ENCODE measurements around the gene NLRP9. TPM values are rescaled to one million over a fixed set of nuclear protein-coding genes. Genes with fewer than 3 reads are reported as not detected.

The NLRP9 gene
- total RNA-seq, 1 experiment from 2014 or later, result not detected

Other genes with a start within 250 kb of the NLRP9 start
- 0.23 and 0.29 TPM in 2 replicates for gene SSC5D, start 250.0 kb downstream of the NLRP9 start, total RNA-seq (2014; rRNA removed; shearing (Covaris generic))
- gene SBK2, start 201.3 kb downstream of the NLRP9 start, total RNA-seq (2014; rRNA removed; shearing (Covaris generic)), result not detected in 2 replicates
- gene SBK3, start 192.9 kb downstream of the NLRP9 start, total RNA-seq (2014; rRNA removed; shearing (Covaris generic)), result not detected in 2 replicates
- 2.5 and 4.6 TPM in 2 replicates for gene ZNF579, start 157.6 kb downstream of the NLRP9 start, total RNA-seq (2014; rRNA removed; shearing (Covaris generic))
- 5.1 and 7.8 TPM in 2 replicates for gene FIZ1, start 138.9 kb downstream of the NLRP9 start, total RNA-seq (2014; rRNA removed; shearing (Covaris generic))
- gene ZNF524, start 138.1 kb downstream of the NLRP9 start, total RNA-seq (2014; rRNA removed; shearing (Covaris generic)), result 16.7 and 21.9 TPM in 2 replicates
- 1.0 TPM in 2 replicates for gene ZNF865, start 132.8 kb downstream of the NLRP9 start, total RNA-seq (2014; rRNA removed; shearing (Covaris generic))
- gene ZNF784, start 113.8 kb downstream of the NLRP9 start, total RNA-seq (2014; rRNA removed; shearing (Covaris generic)), result 5.2 and 7.2 TPM in 2 replicates
- 9.6 and 19.2 TPM in 2 replicates for gene ZNF580, start 97.4 kb downstream of the NLRP9 start, total RNA-seq (2014; rRNA removed; shearing (Covaris generic))
- gene ZNF581, start 94.8 kb downstream of the NLRP9 start, total RNA-seq (2014; rRNA removed; shearing (Covaris generic)), result 28.9 and 29.5 TPM in 2 replicates
- gene CCDC106, start 90.2 kb downstream of the NLRP9 start, total RNA-seq (2014; rRNA removed; shearing (Covaris generic)), result 0.45 and 2.4 TPM in 2 replicates
- 95.5 and 121 TPM in 2 replicates for gene U2AF2, start 83.4 kb downstream of the NLRP9 start, total RNA-seq (2014; rRNA removed; shearing (Covaris generic))
- 43.6 and 59.6 TPM in 2 replicates for gene EPN1, start 63.2 kb downstream of the NLRP9 start, total RNA-seq (2014; rRNA removed; shearing (Covaris generic))
- gene RFPL4A, start 20.7 kb upstream of the NLRP9 start, total RNA-seq (2014; rRNA removed; shearing (Covaris generic)), result 7.7 and 12.4 TPM in 2 replicates
- 1.8 TPM in 1 of 2 replicates, not detected in the other for gene RFPL4AL1, start 30.7 kb upstream of the NLRP9 start, total RNA-seq (2014; rRNA removed; shearing (Covaris generic))
- 2.1 and 2.4 TPM in 2 replicates for gene NLRP11, start 93.6 kb upstream of the NLRP9 start, total RNA-seq (2014; rRNA removed; shearing (Covaris generic))
- gene NLRP4, start 98.1 kb upstream of the NLRP9 start, total RNA-seq (2014; rRNA removed; shearing (Covaris generic)), result 4.7 and 7.9 TPM in 2 replicates
- gene NLRP13, start 193.9 kb upstream of the NLRP9 start, total RNA-seq (2014; rRNA removed; shearing (Covaris generic)), result not detected in 2 replicates
- gene NLRP8, start 209.4 kb upstream of the NLRP9 start, total RNA-seq (2014; rRNA removed; shearing (Covaris generic)), result not detected in 2 replicates
- gene NLRP5, start 248.4 kb upstream of the NLRP9 start, total RNA-seq (2014; rRNA removed; shearing (Covaris generic)), result 0.12 and 1.3 TPM in 2 replicates

Data from H4 (cell line).